ENCODE data around the gene OR2T5.
"Not testable (repeated sequence)": the region's sequence is repeated elsewhere in the genome, so short reads cannot be mapped to it uniquely, and the experiment has no call there.

OR2T5 gene, protein sequence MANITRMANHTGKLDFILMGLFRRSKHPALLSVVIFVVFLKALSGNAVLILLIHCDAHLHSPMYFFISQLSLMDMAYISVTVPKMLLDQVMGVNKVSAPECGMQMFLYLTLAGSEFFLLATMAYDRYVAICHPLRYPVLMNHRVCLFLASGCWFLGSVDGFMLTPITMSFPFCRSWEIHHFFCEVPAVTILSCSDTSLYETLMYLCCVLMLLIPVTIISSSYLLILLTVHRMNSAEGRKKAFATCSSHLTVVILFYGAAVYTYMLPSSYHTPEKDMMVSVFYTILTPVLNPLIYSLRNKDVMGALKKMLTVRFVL

DNA sequence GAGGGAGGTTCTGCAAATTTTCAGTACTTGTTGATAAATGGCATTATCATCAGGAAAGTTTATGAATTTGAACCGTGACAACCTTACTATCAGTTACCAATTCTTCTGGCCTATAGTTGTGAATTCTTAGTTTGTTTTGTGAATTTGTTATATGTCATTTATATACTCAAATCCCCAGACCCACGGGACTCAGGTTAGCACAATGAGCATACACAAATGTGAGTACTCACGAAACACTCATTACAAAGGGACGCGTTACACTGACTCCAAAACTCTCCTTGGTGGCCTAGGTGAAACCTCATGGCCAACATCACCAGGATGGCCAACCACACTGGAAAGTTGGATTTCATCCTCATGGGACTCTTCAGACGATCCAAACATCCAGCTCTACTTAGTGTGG, at the start of gene OR2T5:
Gene OR2T5, plus strand, starts transcription at position 301 of the 400 bp plus-strand sequence. Its CDS starts 0 bp downstream, at position 301.
- DNase-seq: not testable (repeated sequence)

DNA sequence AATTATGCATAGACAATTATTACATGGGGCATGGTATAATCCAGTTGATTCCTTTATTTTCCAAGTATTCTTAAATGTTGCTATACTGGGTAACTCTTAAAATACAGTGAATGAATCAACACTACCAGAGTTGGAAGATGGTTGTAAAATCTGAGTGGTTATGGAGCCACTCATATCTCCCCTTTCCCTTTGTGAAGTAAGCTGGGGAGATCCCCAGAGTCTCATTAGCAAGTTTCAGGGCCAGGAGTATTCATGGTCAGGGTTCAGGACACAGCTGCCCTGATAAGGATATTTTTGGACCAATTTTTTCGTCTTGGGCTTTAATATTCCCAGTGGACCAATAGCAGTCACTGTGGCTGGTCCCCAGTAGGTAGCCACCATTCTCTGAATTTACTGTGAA, 49.7 kb upstream of the OR2T5 start:
- not testable (repeated sequence) for DNase-seq

DNA sequence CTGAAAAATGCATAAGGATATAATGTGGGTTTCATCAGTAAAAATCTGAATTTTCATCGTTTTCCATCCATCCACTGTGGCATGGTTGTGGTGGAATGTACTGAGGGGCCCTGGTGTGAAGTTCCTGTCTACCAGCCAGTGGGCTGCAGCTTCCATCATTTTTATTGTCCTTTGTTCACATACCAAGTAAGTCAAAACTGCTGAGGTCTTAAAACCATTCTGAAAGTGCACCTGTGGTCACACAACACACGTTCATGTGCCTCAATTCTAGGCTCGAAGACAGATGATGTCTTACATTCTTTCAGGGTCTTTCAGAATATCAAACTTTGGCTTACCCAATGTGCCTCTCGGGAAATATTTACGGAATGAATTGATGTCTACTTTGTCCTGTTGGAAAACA, 49.1 kb upstream of the OR2T5 start:
- DNase-seq: not testable (repeated sequence)

DNA sequence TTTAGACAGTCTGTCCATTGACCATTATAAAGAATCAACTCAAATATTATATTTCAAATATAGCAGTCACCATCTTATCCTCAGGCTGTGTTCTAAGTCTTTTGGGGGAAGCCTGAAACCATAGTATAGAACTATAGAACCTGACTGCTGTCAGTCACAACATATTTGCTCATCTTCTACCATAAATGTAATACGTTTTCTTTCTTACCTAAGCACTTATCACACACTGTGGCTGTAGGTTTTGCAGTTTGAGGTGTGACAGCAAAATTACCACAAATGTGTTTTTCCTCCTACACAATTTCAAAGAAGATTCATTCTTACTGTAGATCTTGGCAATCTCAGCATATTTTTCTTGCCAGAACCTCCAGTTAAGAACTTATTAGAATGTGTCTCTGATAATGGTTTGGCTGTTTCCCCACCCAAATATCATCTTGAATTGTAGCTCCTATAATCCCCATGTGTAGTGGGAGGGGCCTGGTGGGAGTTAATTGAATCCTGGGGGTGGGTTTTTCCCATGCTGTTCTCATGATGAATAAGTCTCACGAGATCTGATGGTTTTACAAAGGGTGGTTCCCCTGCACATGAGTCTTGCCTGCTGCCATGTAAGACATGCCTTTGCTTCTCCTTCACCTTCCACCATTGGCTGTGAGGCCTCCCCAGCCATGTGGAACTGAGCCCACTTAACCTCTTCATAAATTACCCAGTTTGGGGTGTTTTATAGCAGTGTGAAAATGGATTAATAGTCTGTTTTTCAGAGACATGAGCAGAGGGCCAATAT, 45.7 kb upstream of the OR2T5 start:
- not testable (repeated sequence) for DNase-seq

GRCh38 chr1:248444603-248445002, 43.8 kb upstream of the OR2T5 start:
- DNase-seq: not testable (repeated sequence)

- not testable (repeated sequence) for DNase-seq
Observed at GRCh38 chr1:248445399-248445798, 43.0 kb upstream of the OR2T5 start, which contains the start of gene OR2T2. OR2T2 (plus strand) TSS chr1:248445637; CDS start chr1:248452798, 7,161 bp downstream.

- DNase-seq: not testable (repeated sequence)
Observed at GRCh38 chr1:248448409-248449074, 39.8 kb upstream of the OR2T5 start.

GRCh38 chr1:248449821-248450465, 38.4 kb upstream of the OR2T5 start:
- not testable (repeated sequence) for DNase-seq

GRCh38 chr1:248450466-248451145, 37.8 kb upstream of the OR2T5 start:
- DNase-seq: not testable (repeated sequence)

DNA sequence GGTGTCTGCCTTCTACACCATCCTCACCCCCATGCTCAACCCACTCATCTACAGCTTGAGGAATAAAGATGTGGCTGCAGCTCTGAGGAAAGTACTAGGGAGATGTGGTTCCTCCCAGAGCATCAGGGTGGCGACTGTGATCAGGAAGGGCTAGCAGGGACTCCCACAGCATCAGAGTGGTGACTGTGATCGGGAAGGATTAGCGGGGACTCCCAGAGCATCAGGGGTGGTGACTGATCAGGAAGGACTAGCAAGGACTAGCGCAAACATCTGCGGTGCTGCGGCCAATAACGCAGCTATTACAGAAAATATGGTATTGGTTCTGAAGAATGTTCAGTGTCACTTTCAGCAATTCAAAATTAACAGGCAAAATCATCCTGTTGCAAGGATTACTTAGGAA, 34.8 kb upstream of the OR2T5 start:
- not testable (repeated sequence) for DNase-seq

DNA sequence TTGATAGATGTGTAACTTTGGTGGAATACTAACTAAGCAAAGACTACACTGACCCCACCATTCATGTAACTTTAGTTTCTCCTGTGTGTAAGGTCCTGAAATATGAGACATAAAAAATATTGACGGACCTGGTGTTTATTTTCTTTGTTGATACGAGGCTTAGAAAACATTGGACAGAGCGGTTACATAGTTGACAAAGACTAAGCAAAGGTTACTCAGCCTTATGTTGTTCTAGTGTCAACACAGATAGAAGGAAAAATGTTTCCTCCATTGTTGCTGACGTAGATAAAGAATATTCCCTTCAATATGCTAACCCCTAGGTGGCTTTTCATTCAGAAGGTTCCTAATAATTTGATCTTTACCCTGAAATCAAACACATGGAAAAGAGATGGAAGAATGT, 33.3 kb upstream of the OR2T5 start:
- not testable (repeated sequence) for DNase-seq

DNA sequence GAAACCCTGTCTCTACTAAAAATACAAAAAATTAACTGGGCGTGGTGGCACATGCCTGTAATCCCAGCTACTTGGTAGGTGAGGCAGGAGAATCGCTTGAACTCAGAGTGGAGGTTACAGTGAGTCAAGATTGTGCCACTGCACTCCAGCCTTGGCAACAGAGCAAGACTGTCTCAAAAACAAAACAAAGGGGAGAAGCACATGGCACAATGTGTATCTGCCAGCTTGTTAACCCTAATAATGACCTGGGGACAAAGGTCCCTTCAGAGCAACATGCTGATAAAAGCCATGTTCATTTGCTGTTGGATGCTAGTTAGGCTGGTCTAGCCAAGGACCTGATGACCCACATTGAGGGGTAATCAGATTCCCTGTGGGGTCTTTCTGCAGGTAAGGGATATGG, 31.8 kb upstream of the OR2T5 start:
- not testable (repeated sequence) for DNase-seq

- DNase-seq: not testable (repeated sequence)
Observed at GRCh38 chr1:248459117-248459516, 29.3 kb upstream of the OR2T5 start.

GRCh38 chr1:248471154-248471553, 17.2 kb upstream of the OR2T5 start:
- no peak for DNase-seq

GRCh38 chr1:248472111-248472510, 16.3 kb upstream of the OR2T5 start:
- DNase-seq: not testable (repeated sequence)

DNA sequence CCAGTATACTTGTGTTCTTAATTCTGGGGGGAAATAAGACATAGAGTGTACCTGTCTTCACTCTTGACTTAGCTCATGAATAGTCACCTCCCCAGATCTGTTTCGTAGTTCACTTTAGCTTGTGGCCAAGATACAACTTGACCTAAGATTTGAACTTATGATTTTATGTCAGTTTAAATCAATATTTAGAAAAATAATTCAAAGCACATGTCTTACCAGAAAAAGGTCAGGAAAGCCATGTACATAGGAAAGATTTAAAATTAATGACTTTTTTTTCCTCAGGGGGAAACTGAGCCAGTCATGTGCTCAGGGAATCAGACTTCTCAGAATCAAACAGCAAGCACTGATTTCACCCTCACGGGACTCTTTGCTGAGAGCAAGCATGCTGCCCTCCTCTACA, 15.3 kb upstream of the OR2T5 start, which contains the start of gene OR2T3:
Gene OR2T3, plus strand, starts transcription at position 301 of the 400 bp plus-strand sequence. Its CDS starts 0 bp downstream, at position 301.
- DNase-seq: not testable (repeated sequence)

GRCh38 chr1:248475660-248476059, 12.7 kb upstream of the OR2T5 start:
- DNase-seq: not testable (repeated sequence)

- DNase-seq: not testable (repeated sequence)
Observed at GRCh38 chr1:248481686-248482579, 6.5 kb upstream of the OR2T5 start.

- not testable (repeated sequence) for DNase-seq
Observed at GRCh38 chr1:248496661-248497060, 8.3 kb downstream of the OR2T5 start.

- not testable (repeated sequence) for DNase-seq
Observed at GRCh38 chr1:248500305-248501035, 12.1 kb downstream of the OR2T5 start.

Measured in midbrain (tissue), 1 donor.